ENCODE results near the gene SUZ12.
"Not testable (repeated sequence)": the region's sequence is repeated elsewhere in the genome, so short reads cannot be mapped to it uniquely, and the experiment has no call there.

Gene SUZ12

GRCh38 chr17:32041306-32041875, 104.6 kb downstream of the SUZ12 start:
- DNase-seq (ENCODE audit: low read depth): not testable (repeated sequence)

- not testable (repeated sequence) for DNase-seq (ENCODE audit: low read depth)
These were observed 105.5 kb downstream of the SUZ12 start for GRCh38 chr17:32042266-32042665.

DNA sequence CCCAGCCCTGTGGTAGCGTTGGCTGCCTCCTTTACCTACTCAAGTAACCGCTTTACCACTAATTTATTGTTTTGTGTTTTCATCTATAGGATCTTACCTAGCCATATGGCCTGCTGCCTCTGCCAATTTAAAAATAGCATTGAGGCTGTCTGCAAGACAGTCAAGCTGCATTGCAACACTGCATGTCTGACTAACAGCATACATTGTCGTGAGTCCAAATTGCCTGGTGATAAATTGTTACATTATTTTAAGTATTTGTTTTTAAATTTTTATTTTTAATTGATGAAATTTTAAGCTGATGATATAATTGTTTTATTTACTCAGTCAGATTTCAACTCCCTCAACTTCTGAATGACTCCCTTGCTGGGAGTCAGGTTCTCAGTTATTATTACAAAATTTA, 108.8 kb downstream of the SUZ12 start:
- peak; percentile 39 for DNase-seq (ENCODE audit: low read depth)

- not testable (repeated sequence) for DNase-seq (ENCODE audit: low read depth)
These were observed 110.9 kb downstream of the SUZ12 start for GRCh38 chr17:32047663-32048062.

All from amniotic epithelial cell (primary cell).